Erythroblast (primary cell): ENCODE measurements around the gene FURIN.

Experiments
- GATA1 ChIP-seq: IDR thresholded peaks from 2 replicates; pipeline ENCODE4 v1.6.1; 2011; ENCODE audit warnings: low read depth, mild to moderate bottlenecking, control low read depth, low read length, moderate library complexity
- POLR2A ChIP-seq: IDR thresholded peaks from 2 replicates; pipeline ENCODE4 v1.6.1; 2011; ENCODE audit warnings: mild to moderate bottlenecking, low read length

- TF ChIP-seq POLR2A, result no peak
- no peak for TF ChIP-seq GATA1
These were observed 41.4 kb upstream of the FURIN start for GRCh38 chr15:90826886-90827435.
